ENCODE results near the gene SKIC8.

DNA sequence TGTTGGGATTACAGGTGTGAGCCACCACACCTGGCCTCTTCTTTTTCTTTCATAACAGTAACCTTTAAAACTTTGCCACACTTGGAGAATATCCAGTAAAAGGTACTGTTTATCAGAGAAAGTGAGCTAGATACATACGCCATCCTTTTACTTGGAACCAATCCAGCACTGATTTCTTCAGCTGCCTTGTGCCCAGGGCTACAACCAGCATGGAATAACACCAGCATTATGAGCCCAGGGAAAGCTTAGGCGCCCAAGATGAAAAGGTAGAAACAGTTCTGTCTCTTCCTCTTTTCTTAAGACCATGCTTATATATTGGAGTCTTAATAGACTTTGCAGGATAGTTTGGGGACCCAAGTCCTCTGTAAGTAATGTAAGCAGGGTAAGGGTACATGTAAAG is 8.4 kb downstream of the SKIC8 start:
- TF ChIP-seq POLR2AphosphoS5 (IDR thresholded peaks at IDR 0.05; ENCODE audit: low read depth, low read length) (no peak), POLR2A (IDR thresholded peaks at IDR 0.05; ENCODE audit: low read depth, low read length) (no peak), TAF1 (IDR thresholded peaks at IDR 0.05; ENCODE audit: borderline replicate concordance, low read depth, low read length) (no peak)

Measured in GM12892 (cell line).